ENCODE measurements around the gene SNX1.
"Not testable (repeated sequence)": the region's sequence is repeated elsewhere in the genome, so short reads cannot be mapped to it uniquely, and the experiment has no call there.

Gene SNX1, protein sequence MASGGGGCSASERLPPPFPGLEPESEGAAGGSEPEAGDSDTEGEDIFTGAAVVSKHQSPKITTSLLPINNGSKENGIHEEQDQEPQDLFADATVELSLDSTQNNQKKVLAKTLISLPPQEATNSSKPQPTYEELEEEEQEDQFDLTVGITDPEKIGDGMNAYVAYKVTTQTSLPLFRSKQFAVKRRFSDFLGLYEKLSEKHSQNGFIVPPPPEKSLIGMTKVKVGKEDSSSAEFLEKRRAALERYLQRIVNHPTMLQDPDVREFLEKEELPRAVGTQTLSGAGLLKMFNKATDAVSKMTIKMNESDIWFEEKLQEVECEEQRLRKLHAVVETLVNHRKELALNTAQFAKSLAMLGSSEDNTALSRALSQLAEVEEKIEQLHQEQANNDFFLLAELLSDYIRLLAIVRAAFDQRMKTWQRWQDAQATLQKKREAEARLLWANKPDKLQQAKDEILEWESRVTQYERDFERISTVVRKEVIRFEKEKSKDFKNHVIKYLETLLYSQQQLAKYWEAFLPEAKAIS
- total RNA-seq, result 94.3 to 166 (median 118) reads per million in 3 experiments

DNA sequence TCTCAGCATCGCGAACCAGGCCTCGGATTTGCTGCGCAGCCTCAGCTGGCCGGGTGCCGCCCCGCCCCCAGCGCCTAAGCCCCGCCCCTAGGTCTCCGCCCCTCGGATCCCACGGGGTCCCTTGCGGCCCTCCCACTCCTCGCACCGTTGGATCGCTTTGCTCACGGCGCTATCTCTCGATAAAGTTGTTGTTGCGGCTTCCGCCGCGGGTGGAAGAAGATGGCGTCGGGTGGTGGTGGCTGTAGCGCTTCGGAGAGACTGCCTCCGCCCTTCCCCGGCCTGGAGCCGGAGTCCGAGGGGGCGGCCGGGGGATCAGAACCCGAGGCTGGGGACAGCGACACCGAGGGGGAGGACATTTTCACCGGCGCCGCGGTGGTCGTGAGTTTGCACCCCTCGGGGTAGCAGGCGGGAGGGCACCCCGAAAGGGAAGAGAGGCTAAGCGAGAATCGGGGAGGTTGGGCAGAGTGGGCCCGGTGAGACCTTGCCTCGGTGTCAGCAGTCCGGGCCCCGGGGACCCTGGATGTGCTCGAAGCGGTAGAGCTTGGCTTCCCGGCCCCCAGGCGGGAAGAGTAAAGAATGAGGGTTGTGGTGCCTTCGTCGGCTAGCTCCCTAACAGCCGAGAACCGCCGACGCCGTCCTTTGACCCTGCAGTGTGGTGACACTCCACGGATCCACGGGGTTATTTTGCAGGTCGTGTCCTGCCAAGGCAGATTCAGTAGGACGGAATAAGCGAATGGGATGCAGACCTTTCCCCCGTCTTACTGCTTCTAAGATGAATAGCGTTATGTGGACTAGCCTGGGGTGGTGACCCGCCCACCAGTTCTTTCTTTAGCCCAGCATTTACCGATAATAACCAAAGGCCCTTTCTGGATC is at the start of gene SNX1:
TSS of gene SNX1 (plus strand) at position 188 of the 873 bp plus-strand sequence. CDS start at position 220, 32 bp downstream.
- peak; percentile 93 for DNase-seq

DNA sequence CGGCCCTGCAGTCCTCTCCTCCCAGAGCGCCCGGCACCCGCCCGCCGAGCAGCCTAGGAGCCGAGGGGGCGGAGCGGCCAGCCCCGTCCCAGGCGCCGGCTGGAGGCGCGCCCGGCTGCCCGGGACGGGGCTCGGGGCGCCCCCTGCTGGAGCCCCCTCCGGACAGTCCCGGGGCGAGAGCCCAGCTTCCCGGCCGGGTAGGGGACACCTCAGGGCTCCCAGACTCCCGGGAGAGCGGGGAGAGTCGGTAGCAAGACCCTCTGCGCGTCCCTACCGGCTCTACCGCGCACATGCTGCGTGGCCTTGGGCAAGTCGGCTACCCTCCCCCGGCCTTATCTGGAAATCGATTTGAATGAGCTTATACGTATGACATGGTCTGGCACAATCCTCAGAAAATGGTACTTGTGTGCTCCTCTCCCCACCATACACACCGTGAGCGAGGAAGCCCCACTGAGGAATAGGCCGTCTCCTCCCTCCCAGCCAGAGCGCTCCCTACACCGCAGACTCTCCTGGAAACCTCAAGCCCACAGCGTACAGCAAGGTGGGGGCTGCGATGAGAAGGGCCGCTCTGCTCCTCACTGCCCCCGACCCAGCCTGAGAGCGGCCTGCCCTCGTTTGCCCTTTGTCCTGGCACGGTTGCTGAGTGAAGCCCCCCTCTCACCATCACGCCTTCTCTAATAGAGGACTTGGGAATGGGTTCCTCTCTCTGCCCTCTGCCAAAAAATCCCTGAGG is 49.2 kb upstream of the SNX1 start, which contains the start of gene DAPK2:
TSS of gene DAPK2 (minus strand) at position 65 of the 733 bp plus-strand sequence. CDS start 6,224 bp downstream, outside the sequence.
- DNase-seq, result peak; percentile 60

DNA sequence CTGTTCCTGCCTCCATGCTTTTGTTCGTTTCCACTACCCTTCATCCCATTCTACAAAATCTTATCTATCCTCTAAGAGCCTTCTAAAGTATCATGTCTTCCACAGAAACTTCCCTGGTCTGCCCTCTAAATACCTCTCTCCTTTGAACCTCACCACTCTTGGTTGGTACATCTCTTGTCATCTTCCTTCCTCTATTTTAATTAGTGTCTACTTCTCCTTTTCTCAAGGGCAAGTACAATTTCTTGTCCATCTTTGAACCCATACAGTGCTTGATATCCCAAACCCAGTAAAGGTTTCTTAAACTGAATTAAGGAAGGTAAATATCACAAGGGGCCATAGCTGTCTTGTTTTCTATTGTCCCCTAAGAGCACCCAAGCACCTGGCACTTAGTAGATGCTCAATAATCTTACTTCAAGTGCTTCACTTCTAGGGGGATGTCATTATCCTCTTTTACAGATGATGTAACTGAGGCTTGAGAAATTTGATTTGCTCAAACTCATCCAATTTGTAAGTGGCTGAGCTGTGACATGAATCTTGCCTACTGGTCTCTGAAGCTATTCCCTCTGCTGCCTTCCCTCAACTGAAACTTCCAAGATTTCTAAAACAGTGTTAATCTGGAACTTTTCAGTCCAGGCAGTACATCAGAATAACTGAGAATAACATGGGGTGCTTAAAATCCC is 46.9 kb upstream of the SNX1 start:
- DNase-seq, result no peak

DNA sequence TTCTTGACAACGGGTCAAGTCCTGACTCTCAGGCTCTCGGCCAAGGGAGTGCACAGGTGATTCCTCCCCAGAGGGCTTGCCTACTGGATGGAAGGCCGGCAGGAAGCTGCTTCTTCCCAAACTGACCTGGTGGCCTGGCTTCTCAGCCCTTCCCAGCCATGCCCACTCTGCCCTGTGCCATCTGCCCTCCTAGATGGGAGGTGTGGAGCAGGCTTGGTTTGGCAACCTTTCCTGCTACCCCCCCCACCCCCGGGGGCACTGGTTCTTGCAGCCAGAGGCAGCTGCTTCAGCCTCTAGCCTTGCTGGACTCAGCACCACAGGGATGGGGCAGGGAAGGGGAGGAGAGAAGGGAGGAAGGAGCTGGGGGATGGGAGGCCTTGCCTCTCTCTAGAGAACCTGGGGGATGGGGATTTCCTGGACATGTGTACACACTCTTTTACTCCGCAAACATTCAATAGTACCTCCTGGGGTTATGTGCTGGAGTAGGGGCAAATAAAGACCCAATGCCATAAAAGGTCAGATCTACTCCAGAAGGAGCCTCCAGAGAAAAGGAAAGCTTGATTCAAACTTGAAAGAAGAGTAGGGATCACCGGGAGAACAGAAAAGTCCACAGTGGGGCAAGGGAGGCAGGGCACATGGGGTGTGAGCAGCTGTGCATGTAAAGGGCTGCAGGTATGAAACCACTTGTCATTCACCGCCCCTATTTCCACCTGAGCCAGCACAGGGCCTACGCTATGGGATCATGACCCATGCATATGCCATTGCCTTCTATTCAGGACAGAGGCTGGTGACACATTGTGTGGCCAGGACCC is 45.3 kb upstream of the SNX1 start:
- no peak for DNase-seq

DNA sequence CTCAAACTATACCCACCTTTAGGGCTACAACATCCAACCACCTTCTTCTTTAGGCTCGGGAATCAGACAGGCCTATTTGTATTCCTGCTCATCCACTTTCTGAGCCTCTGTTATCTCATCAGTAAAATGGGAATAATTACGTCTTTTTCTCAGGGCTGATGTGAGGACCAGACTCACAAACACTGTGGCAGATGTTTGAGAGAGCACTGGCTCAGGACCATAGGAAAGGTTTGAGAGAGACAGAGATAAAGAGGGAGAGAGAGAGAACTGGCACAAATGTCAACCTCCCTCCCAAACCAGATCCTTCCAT is 44.7 kb upstream of the SNX1 start:
- no peak for DNase-seq

DNA sequence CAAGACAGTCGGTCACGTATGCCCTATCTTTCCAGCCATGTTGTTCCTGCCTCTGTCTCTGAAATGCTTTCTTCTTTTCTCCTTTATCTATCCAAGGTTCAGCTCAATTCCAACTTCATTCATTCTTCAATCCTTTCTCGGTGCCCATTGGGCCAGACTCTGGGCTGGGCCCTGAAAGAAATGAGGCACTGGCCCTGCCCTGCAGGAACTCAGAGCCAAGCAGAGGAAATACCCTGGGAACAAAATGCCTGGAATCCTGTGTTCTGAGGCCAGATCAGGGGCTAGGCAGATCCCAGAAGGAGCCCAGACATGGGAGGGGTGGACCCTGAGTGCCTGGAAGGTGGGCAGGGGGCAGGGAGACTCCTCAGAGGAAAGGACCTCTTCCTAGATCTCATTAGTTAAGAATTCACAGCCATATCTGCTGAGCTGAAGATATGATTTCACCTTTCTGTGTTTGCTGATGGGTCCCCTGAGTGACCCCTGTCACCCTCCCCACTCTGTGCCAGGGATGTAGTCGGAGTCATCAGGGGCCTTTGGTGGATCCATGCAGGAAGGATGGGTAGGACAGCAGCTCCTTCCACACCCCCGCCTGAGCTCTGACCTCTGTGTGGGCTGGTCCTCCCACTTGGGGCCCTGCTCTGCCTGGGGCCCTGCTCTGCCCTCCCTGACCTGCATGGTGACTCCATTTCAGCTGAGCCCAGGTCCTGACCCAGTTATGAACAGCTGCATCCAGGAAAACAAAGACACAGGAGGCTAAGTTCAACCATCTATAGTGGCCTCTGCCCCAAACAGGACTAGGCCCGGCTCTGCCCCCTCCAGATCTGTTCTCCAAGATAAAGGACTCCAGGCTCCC is 44.1 kb upstream of the SNX1 start:
- DNase-seq, result no peak

DNA sequence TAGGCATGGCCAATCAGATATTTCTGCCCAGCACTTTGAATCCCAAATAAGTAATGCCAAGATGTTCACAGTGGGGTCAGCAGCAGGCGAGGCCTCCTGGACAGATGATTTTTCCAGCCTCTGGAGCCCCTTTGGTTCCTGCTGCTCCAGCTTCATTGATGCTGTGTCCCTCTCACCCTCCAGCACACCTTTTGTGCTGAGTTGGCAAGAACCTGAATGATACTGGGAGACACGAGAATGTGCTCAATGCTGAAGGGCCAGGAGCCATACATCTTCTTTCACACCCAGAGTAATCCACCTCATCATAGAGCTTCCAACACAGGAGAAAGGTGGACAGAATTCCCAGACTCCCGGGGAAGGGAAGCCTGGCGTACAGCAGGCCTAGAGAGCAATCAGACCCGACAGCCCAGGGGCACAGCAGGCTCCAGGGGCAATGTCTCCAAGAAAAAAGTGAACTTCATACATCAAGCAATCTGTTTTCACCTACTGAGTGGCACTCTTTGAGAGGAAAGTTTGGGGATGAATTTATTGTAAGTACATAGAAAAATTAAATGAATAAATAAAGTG is 42.8 kb upstream of the SNX1 start:
- no peak for DNase-seq

DNA sequence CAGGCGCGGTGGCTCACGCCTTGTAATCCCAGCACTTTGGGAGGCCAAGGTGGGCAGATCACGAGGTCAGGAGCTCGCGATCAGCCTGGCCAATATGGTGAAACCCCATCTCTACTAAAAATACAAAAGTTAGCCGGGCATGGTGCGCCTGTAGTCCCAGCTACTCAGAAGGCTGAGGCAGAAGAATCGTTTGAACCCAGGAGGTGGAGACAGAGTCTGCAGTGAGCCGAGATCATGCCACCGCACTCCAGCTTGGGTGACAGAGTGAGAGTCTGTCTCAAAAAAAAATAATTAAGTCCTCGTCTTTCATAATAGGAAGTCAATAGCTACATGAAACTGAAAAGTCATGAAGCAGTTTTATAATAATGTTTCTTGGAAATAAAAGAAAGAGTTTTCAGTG is 42.1 kb upstream of the SNX1 start:
- not testable (repeated sequence) for DNase-seq

DNA sequence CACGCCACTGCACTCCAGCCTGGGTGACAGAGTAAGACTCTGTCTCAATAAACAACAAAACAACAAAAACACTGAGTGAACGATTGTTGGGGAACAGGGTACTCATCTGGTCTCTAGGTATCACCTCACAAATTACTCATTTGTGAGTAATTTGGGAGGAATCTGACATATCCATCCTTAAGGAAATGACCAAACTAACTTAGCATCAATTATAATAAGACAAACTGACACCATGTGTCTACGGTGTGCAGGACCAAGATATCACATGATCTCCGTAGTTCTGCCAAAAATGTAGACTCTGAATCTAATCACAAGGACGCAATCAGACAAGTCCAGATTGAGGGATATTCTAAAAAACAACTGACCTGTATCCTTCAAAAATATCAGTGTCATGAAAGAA is 37.5 kb upstream of the SNX1 start:
- DNase-seq, result no peak

DNA sequence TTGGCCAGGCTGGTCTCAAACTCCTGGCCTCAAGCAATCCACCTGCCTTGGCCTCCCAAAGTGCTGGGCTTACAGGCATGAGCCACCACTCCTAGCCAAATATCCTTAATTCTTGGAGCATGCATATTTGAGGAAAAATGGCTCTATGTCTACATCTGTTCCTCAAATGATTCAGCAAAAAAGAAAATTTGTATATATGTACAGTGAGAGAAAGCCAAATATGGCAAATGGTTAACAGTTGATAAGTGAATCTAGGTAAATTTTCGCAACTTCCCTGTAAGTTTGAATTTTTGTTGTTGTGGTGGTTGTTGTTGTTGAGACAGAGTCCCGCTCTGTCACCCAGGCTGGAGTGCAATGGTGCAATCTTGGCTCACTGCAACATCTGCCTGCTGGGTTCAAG is 36.7 kb upstream of the SNX1 start:
- not testable (repeated sequence) for DNase-seq

DNA sequence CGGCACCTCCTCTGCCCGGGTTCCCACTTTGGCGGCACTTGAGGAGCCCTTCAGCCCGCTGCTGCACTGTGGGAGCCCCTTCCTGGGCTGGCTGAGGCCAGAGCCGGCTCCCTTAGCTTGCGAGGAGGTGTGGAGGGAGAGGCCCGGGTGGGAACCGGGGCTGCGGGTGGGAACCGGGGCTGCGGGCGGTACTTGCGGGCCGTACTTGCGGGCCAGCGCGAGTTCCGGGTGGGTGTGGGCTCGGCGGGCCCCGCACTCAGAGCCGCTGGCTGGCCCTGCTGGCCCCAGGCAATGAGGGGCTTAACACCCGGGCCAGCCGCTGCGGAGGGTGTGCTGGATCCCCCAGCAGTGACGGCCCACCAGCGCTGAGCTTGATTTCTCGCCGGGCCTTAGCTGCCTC is 35.1 kb upstream of the SNX1 start:
- DNase-seq, result no peak

DNA sequence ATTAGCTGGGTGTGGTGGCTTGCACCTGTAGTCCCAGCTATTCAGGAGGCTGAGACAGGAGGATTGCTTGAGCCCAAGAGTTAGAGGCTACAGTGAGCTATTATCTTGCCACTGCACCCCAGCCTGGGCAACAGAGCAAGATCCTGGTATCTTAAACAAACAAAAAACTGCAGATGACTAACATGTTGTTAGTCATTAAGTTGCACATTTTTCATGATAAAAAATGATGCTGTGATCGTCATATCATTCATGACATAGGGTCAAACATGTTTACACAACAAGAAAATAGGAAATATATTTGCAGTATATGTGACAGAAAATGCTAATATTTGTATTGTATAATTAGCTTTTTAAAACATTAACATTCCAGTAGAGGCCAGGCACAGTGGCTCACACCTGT is 29.3 kb upstream of the SNX1 start:
- no peak for DNase-seq

DNA sequence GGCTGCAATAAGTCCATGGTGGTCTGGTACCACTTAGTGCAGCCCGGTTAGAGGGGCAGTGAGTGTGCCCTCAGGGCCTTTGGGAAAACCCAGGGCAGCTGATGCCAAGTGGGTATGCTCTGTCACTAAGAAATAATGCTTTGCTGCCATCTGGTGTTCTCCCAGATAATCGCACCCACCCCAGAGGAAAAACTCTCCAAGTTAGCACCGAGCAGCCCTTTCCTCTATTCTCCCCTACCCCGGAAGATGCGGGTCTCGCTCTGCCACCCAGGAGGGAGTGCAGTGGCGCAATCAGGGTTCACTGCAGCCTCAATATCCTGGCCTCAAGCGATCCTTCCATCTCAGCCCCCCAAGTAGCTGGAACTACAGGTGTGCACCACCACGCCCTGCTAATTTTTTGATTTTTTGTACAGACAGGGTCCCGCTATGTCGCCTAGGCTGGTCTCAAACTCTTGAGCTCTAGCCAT is 28.2 kb upstream of the SNX1 start:
- peak; percentile 59 for DNase-seq

DNA sequence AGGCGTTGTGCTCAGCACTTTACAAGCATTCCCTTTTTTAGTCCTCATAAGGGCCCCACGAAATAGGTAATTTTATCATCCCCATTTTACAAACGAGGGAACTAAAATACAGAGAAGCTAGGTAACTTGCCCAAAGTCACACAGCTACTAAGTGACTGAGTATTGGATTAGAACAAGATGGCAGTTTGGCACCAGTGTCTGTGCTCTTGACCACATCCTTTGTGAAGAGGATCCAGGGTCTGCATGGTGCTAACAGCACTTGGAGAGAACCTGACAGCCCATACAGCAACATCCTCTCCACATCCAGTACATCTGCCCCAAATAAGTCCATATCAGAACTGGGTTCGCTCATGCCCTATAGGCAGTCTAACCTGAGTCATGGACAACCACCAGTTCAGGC is 27.6 kb upstream of the SNX1 start:
- DNase-seq, result no peak

DNA sequence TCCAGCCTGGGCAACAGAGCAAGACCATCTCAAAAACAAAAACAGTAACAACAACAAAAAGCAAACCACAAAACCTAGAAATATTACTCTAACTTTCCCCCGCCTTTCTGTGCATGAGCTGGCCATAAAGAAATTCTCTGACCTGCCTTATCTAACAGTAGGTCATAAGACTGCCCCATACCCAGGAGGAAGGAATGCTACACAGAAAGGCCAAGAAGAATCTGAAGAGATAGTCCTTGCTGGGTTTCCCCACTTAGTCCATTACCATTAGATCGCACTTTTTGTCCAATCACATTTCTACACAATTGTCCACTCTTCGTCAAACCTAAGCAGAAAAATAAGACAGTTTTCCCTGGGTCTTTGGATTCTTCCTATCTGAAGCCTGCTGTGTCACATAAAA is 25.7 kb upstream of the SNX1 start:
- DNase-seq, result no peak

DNA sequence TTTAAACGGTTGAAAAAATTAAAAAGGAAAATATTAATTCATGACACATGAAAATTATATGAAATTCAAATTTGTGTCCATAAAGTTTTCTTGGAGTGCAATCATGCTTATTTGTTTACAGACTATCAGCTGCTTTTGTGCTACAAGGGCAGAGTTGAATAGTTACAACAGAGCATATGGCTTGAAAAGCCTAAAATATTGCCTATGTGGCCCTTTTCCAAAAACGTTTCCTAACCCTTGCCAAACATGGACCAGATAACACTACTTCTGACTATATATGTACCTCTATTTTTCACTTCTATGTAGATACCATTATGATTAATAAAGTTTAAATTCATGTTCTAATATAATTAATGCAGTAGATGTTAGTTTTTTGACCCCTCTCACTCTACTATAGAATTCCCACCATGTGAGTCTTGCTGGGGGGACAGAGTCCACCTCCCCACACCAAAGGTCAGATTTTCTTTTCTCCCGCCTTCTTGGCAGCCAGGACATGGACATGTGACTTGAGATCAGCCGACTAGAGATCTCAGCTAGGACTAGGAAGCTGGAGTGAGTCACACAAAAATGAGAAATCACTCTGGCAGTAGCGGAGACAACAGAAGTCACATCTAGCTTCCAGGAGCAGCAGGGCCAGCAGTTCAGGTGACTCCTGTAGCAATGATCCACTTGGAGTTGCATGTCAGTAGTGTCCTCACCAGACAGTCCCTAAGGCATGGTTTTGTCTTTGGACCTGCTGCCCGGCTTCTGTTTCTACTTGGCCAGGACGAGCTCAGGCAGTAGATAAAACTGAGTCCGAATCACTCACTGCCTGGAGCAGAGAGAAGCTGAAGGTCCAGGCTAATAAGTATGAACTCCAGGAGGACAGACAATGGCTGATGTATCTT is 24.6 kb upstream of the SNX1 start:
- DNase-seq, result no peak

DNA sequence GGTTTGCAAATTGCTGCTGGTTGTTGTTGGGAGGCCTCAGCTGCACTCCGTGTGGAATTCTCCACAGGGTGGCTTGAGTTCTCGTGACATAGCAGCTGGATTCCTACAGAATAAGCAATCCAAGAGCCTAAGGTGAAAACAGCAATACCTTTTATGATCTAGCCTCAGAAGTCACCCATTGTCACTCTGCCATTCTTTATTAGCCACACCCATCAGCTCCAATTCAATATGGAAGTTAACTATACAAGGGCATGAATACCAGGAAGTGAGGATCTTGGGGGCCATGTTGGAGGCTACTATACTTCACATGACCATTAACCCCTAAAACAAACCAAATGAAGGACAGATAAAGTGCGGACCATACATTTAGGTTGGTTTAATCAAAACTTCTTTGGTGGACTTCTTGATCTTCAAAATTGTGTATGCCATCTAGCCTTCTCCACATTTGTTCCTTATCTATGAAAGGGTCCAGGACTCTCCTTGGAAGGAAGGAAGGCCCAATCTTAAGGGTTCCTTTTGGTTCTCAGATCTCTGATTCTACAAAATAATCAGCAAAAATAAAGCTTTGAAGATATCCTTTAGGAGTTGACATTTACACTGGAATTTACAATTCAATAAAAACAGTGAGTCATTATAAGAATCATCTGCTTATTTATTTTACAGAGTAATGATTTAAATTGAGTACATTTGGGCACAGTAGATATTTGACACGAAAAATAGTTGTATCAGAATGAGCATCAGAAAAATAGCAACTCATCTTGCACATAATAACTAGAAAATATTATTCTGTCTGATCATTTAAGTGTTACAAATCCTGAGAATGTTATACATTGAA is 23.6 kb upstream of the SNX1 start:
- DNase-seq, result no peak

DNA sequence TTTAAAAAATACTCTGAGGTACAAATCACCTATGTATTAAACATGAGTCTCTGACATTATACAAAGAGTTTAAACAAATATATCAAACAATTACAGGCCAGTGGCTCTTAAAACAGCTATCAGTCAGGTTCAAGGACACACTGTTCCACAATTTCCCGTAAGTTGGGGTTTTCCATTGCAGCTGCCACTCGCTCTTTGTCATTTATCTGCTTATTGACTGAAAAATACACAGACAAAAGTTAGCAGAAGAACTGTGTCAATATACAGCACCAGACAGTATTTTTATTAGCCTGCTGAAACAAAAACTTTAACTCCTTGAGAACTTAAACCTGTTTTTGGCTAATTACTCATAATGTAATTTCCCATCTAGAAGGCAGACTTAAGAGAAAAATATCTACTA is 23.0 kb upstream of the SNX1 start:
- no peak for DNase-seq
